Endothelial cell of umbilical vein (primary cell): ENCODE data around the gene UBE3D. TPM values are rescaled to one million over a fixed set of nuclear protein-coding genes. Genes with fewer than 3 reads are reported as not detected.

Experiments used
- BruUV-seq: library from RNA; stranded (reverse); fragments of 400-500 nt; replicated peaks from 2 replicates; lab custom pipeline; 2021; lab: Mats Ljungman, UMichigan
- CTCF ChIA-PET: fragments of 300-600, 350-600 bp; sonication (Branson Sonifier 250); formaldehyde crosslinking; loops from one replicate; lab custom pipeline; 2021; ENCODE audit warnings: antibody characterized with exemption, inconsistent platforms; lab: Charles Lee
- POLR2A ChIA-PET: fragments of 300-600, 350-600 bp; sonication (Branson Sonifier 250); formaldehyde crosslinking; loops from one replicate; lab custom pipeline; 2021; ENCODE audit warnings: antibody characterized with exemption, inconsistent platforms; lab: Charles Lee
- DNase-seq: peaks from one replicate; pipeline ENCODE4 v3.0.0-alpha.2; 2011; ENCODE audit warnings: low read depth, low spot score
- FAIRE-seq: peaks from 2 replicates; lab custom pipeline; 2011; peaks lifted over from hg19 to GRCh38; lab: Jason Lieb, UNC
- H2AFZ ChIP-seq: 2 replicates; pipeline ENCODE4 v1.6.0; 2012; ENCODE audit warnings: low read depth, low read length, control low read depth, inconsistent platforms
- H3K27ac ChIP-seq: 2 replicates; pipeline ENCODE4 v1.5.1; 2011; ENCODE audit warnings: low read depth, mild to moderate bottlenecking, control low read depth, low read length, moderate library complexity; ENCODE audit not compliant: insufficient read depth
- H3K27me3 ChIP-seq, 2 experiments: 2 replicates each; pipeline versions ENCODE4 v1.6.0 to v1.6.1; 2011; ENCODE audit warnings: low read length in 2 of 2, mixed read lengths in 1 of 2; ENCODE audit not compliant: control insufficient read depth in 2 of 2, insufficient read depth in 2 of 2
- H3K36me3 ChIP-seq, 2 experiments: 2 replicates in 1 of 2; 3 replicates in 1 of 2; pipeline ENCODE4 v1.5.1; 2011; ENCODE audit warnings: low read length in 2 of 2, mild to moderate bottlenecking in 1 of 2, moderate library complexity in 1 of 2; ENCODE audit not compliant: control insufficient read depth in 2 of 2, insufficient read depth in 2 of 2; ENCODE audit errors: extremely low read depth in 1 of 2
- H3K4me1 ChIP-seq: 3 replicates; pipeline ENCODE4 v1.5.1; 2011; ENCODE audit warnings: mild to moderate bottlenecking, low read length; ENCODE audit not compliant: control insufficient read depth, insufficient read depth; ENCODE audit errors: extremely low read depth
- H3K4me2 ChIP-seq: 2 replicates; pipeline ENCODE4 v1.6.1; 2011; ENCODE audit warnings: low read length, control low read depth, mixed read lengths; ENCODE audit not compliant: insufficient read depth
- H3K4me3 ChIP-seq, 3 experiments: fragments of 200-600 bp in 1 of 3; sonication (generic), shearing (Covaris generic) in 1 of 3; replicated peaks in 1 of 3; 2 replicates each; pipeline ENCODE4 v1.5.1; 2011 to 2016; ENCODE audit warnings: control low read depth in 3 of 3, low read length in 3 of 3, mild to moderate bottlenecking in 2 of 3, inconsistent platforms in 1 of 3, low read depth in 1 of 3, moderate library complexity in 1 of 3; ENCODE audit not compliant: insufficient read depth in 1 of 3
- H3K79me2 ChIP-seq: 2 replicates; pipeline ENCODE4 v1.6.0; 2012; ENCODE audit warnings: low read length, inconsistent platforms; ENCODE audit not compliant: control insufficient read depth, insufficient read depth
- H3K9ac ChIP-seq: replicated peaks from 2 replicates; pipeline ENCODE3; 2011; ENCODE audit warnings: low read length, control low read depth; ENCODE audit not compliant: insufficient read depth; ENCODE audit errors: extremely low read depth
- H3K9me1 ChIP-seq: replicated peaks from 3 replicates; pipeline ENCODE4 v1.6.0; 2011; ENCODE audit warnings: mild to moderate bottlenecking, low read length; ENCODE audit not compliant: control insufficient read depth, insufficient read depth; ENCODE audit errors: extremely low read depth
- H3K9me3 ChIP-seq: replicated peaks from 2 replicates; pipeline ENCODE4 v1.5.1; 2012; ENCODE audit warnings: low read length, inconsistent platforms; ENCODE audit not compliant: control insufficient read depth, insufficient read depth
- H4K20me1 ChIP-seq: replicated peaks from 2 replicates; pipeline ENCODE3; 2011; ENCODE audit warnings: mild to moderate bottlenecking, low read length; ENCODE audit not compliant: control insufficient read depth, insufficient read depth; ENCODE audit errors: extremely low read depth
- CTCF ChIP-seq, 2 donors: IDR thresholded peaks; 1 replicate in 1 of 2; 2 replicates in 1 of 2; pipeline ENCODE4 v1.5.1; 2011; ENCODE audit warnings: low read length in 2 of 2, mild to moderate bottlenecking in 2 of 2, moderate library complexity in 2 of 2, control low read depth in 1 of 2, inconsistent platforms in 1 of 2, low read depth in 1 of 2; ENCODE audit not compliant: insufficient read depth in 1 of 2; ENCODE audit errors: extremely low read depth in 1 of 2
- EZH2 ChIP-seq: IDR thresholded peaks from 2 replicates; pipeline ENCODE4 v1.6.1; 2012; ENCODE audit warnings: borderline replicate concordance, low read depth, mild to moderate bottlenecking, moderate library complexity, low read length, inconsistent platforms; ENCODE audit not compliant: severe bottlenecking
- FOS ChIP-seq: IDR thresholded peaks from 2 replicates; pipeline ENCODE4 v1.6.1; 2011; ENCODE audit warnings: mild to moderate bottlenecking, low read length, moderate library complexity, borderline replicate concordance; ENCODE audit not compliant: insufficient read depth
- GATA2 ChIP-seq: IDR thresholded peaks from 2 replicates; pipeline ENCODE4 v1.7.0; 2011; ENCODE audit warnings: low read depth, mild to moderate bottlenecking, moderate library complexity, mixed read lengths, low read length; ENCODE audit not compliant: insufficient read length, insufficient read depth
- JUN ChIP-seq: IDR thresholded peaks from 2 replicates; pipeline ENCODE4 v1.6.1; 2011; ENCODE audit warnings: borderline replicate concordance, low read depth; ENCODE audit not compliant: insufficient read length, insufficient read depth
- MAX ChIP-seq: IDR thresholded peaks from 2 replicates; pipeline ENCODE4 v1.6.1; 2011; ENCODE audit not compliant: insufficient read depth, insufficient read length
- POLR2A ChIP-seq: IDR thresholded peaks from 2 replicates; pipeline ENCODE4 v1.6.1; 2012; ENCODE audit warnings: low read depth, mild to moderate bottlenecking, control low read depth, low read length
- POLR2AphosphoS5 ChIP-seq: IDR thresholded peaks from 2 replicates; pipeline ENCODE4 v1.6.1; 2012; ENCODE audit warnings: low read depth, mild to moderate bottlenecking, control low read depth, low read length, moderate library complexity; ENCODE audit not compliant: insufficient read depth
- dilution Hi-C: fragments of 300-500 bp; cut with MboI; formaldehyde crosslinking; loops from one replicate; pipeline ENCODE4 v1.15.0; 2019; ENCODE audit warnings: low sequenced_read_pairs; ENCODE audit not compliant: extremely low pct_ligation_motif_present
- intact Hi-C: fragments of 100-400 bp; cut with micrococcal nuclease; formaldehyde crosslinking; loops from one replicate; pipeline ENCODE4 v1.10.0; 2022
- polyA plus RNA-seq, 4 experiments: library from polyadenylated mRNA; depleted of rRNA in 3 of 4; stranded (reverse) in 3 of 4; unstranded in 1 of 4; fragments of >200 nt; gene quantifications; 2 replicates each; pipeline versions ENCODE4 v1.2.1 to v1.2.3, GENCODE V29; 2011 to 2012; ENCODE audit warnings: missing spikeins in 1 of 4
- total RNA-seq: library from RNA; stranded (reverse); gene quantifications from 2 replicates; pipeline ENCODE4 v1.2.3, GENCODE V29; 2021

Gene UBE3D
- total and polyA plus RNA-seq, 2 donors (not counting 3 experiments of a cell fraction or from before 2014, with no cell fraction given), result 1.9 to 6.2 TPM

- H3K27me3 ChIP-seq, result no peaks in the 10 kb centered on the region
- no peak overlapping the region for H2AFZ ChIP-seq
- no peaks in the 10 kb centered on the region for H3K36me3 ChIP-seq
- no peak overlapping the region for H3K4me2 ChIP-seq
- POLR2A ChIA-PET, result no interaction called here
- no peak for FAIRE-seq
- no peak overlapping the region for H3K4me3 ChIP-seq
- H3K27ac ChIP-seq, result no peak overlapping the region
- intact Hi-C loops (no loop called here), dilution Hi-C loops (no loop called here)
- BruUV-seq, result no TSS peak
- CTCF ChIA-PET, result interaction anchor here (0.8 kb wide), 1 partner anchor 16 kb away, joined by 3 read pairs; no protein-coding TSS in a partner anchor
- H3K79me2 ChIP-seq, result no peaks in the 10 kb centered on the region
- TF ChIP-seq JUN (no peak), POLR2AphosphoS5 (no peak), GATA2 (no peak), EZH2 (no peak), MAX (no peak), FOS (no peak), CTCF (IDR thresholded peaks at IDR 0.05; ENCODE audit: extremely low read depth in 1 of 2, insufficient read depth in 1 of 2, low read depth in 1 of 2, low read length in 2 of 2) (no peak), POLR2A (no peak)
- H4K20me1 ChIP-seq, result no peaks in the 10 kb centered on the region
- no peaks in the 10 kb centered on the region for H3K9me1 ChIP-seq
- no peak for DNase-seq
- no peaks in the 10 kb centered on the region for H3K9me3 ChIP-seq
- H3K4me1 ChIP-seq, result peaks cover 3% of the 10 kb centered on the region
- H3K9ac ChIP-seq, result no peak overlapping the region
These were observed 200.2 kb downstream of the UBE3D start for GRCh38 chr6:82865461-82865860.
